Stimulated activated memory B cell treated with anti-CD40 and anti-IgM and Interleukin-4, amounts not matched to agents 10 μg/mL and 1 μg/mL and 100 μg/mL, for 72 hours (primary cell): ENCODE data around the gene USP17L13.
"Not testable (repeated sequence)": the region's sequence is repeated elsewhere in the genome, so short reads cannot be mapped to it uniquely, and the experiment has no call there.

Experiments used
- ATAC-seq: fragments of 150-1000 bp; cut with Tn5 transposase; 2 replicates; pipeline ENCODE4 v1.10.0; 2021
- H3K27ac Mint-ChIP-seq: one replicate; pipeline ENCODE4 v1.8.0; 2022; ENCODE audit warnings: mild to moderate bottlenecking, mixed read lengths
- H3K27me3 Mint-ChIP-seq: one replicate; pipeline ENCODE4 v1.8.0; 2022; ENCODE audit warnings: mixed read lengths
- H3K36me3 Mint-ChIP-seq: one replicate; pipeline ENCODE4 v1.8.0; 2022; ENCODE audit warnings: mixed read lengths
- H3K4me1 Mint-ChIP-seq: one replicate; pipeline ENCODE4 v1.8.0; 2022; ENCODE audit warnings: mixed read lengths
- H3K4me3 Mint-ChIP-seq: one replicate; pipeline ENCODE4 v1.8.0; 2022; ENCODE audit warnings: mild to moderate bottlenecking, moderate library complexity, mixed read lengths
- H3K9me3 Mint-ChIP-seq: one replicate; pipeline ENCODE4 v1.8.0; 2022; ENCODE audit warnings: mixed read lengths

The USP17L13 gene

GRCh38 chr4:9224596-9224995 is at the start of gene USP17L13:
Gene USP17L13, plus strand, starts transcription at chr4:9224896. Its CDS starts 0 bp downstream, at chr4:9224896.
- H3K36me3 Mint-ChIP-seq, H3K27me3 Mint-ChIP-seq, H3K27ac Mint-ChIP-seq, H3K4me3 Mint-ChIP-seq, H3K4me1 Mint-ChIP-seq, ATAC-seq, H3K9me3 Mint-ChIP-seq: not testable (repeated sequence)

GRCh38 chr4:9210357-9210756 is 14.3 kb upstream of the USP17L13 start, which contains the start of gene USP17L10:
Gene USP17L10, plus strand, starts transcription at chr4:9210657. Its CDS starts 0 bp downstream, at chr4:9210657.
- H3K4me3 Mint-ChIP-seq, ATAC-seq, H3K4me1 Mint-ChIP-seq, H3K36me3 Mint-ChIP-seq, H3K27me3 Mint-ChIP-seq, H3K27ac Mint-ChIP-seq, H3K9me3 Mint-ChIP-seq: not testable (repeated sequence)

- not testable (repeated sequence) for H3K36me3 Mint-ChIP-seq, H3K27ac Mint-ChIP-seq, ATAC-seq, H3K4me1 Mint-ChIP-seq, H3K4me3 Mint-ChIP-seq, H3K27me3 Mint-ChIP-seq, H3K9me3 Mint-ChIP-seq
These were observed 10.0 kb upstream of the USP17L13 start for GRCh38 chr4:9214701-9215100.

GRCh38 chr4:9215105-9215504 is 9.6 kb upstream of the USP17L13 start, which contains the start of gene USP17L11:
Gene USP17L11, plus strand, starts transcription at chr4:9215405. Its CDS starts 0 bp downstream, at chr4:9215405.
- ATAC-seq, H3K27me3 Mint-ChIP-seq, H3K4me1 Mint-ChIP-seq, H3K36me3 Mint-ChIP-seq, H3K4me3 Mint-ChIP-seq, H3K27ac Mint-ChIP-seq, H3K9me3 Mint-ChIP-seq: not testable (repeated sequence)

GRCh38 chr4:9219852-9220251 is 4.8 kb upstream of the USP17L13 start, which contains the start of gene USP17L12:
Gene USP17L12, plus strand, starts transcription at chr4:9220152. Its CDS starts 0 bp downstream, at chr4:9220152.
- not testable (repeated sequence) for H3K27me3 Mint-ChIP-seq, H3K4me1 Mint-ChIP-seq, H3K36me3 Mint-ChIP-seq, H3K9me3 Mint-ChIP-seq, H3K4me3 Mint-ChIP-seq, H3K27ac Mint-ChIP-seq, ATAC-seq

- H3K9me3 Mint-ChIP-seq, H3K27me3 Mint-ChIP-seq, H3K4me1 Mint-ChIP-seq, H3K4me3 Mint-ChIP-seq, H3K27ac Mint-ChIP-seq, H3K36me3 Mint-ChIP-seq, ATAC-seq: not testable (repeated sequence)
These were observed 5.6 kb downstream of the USP17L13 start for GRCh38 chr4:9230249-9230648.

- not testable (repeated sequence) for H3K27ac Mint-ChIP-seq, H3K36me3 Mint-ChIP-seq, H3K9me3 Mint-ChIP-seq, H3K27me3 Mint-ChIP-seq, H3K4me3 Mint-ChIP-seq, ATAC-seq, H3K4me1 Mint-ChIP-seq
These were observed 9.4 kb downstream of the USP17L13 start, which contains the start of gene USP17L15 for GRCh38 chr4:9234085-9234484. Gene USP17L15, plus strand, starts transcription at chr4:9234385. Its CDS starts 0 bp downstream, at chr4:9234385.

- not testable (repeated sequence) for ATAC-seq
These were observed 13.8 kb downstream of the USP17L13 start for GRCh38 chr4:9238461-9238860.

GRCh38 chr4:9243579-9243978 is 18.9 kb downstream of the USP17L13 start, which contains the start of gene USP17L17:
Gene USP17L17, plus strand, starts transcription at chr4:9243879. Its CDS starts 0 bp downstream, at chr4:9243879.
- not testable (repeated sequence) for H3K27me3 Mint-ChIP-seq, H3K36me3 Mint-ChIP-seq, H3K4me1 Mint-ChIP-seq, H3K4me3 Mint-ChIP-seq, H3K9me3 Mint-ChIP-seq, H3K27ac Mint-ChIP-seq, ATAC-seq

More at GRCh38 chr4:9238461-9238860, 13.8 kb downstream of the USP17L13 start:
- H3K27me3 Mint-ChIP-seq, H3K4me1 Mint-ChIP-seq, H3K4me3 Mint-ChIP-seq, H3K27ac Mint-ChIP-seq, H3K9me3 Mint-ChIP-seq, H3K36me3 Mint-ChIP-seq: not testable (repeated sequence)

- H3K4me3 Mint-ChIP-seq, H3K9me3 Mint-ChIP-seq, H3K27ac Mint-ChIP-seq, H3K4me1 Mint-ChIP-seq, H3K27me3 Mint-ChIP-seq, ATAC-seq, H3K36me3 Mint-ChIP-seq: not testable (repeated sequence)
These were observed 23.4 kb downstream of the USP17L13 start, which contains the start of gene USP17L18 for GRCh38 chr4:9247953-9248680. Gene USP17L18, plus strand, starts transcription at chr4:9248630. Its CDS starts 0 bp downstream, at chr4:9248630.

GRCh38 chr4:9253078-9253477 is 28.4 kb downstream of the USP17L13 start, which contains the start of gene USP17L19:
Gene USP17L19, plus strand, starts transcription at chr4:9253378. Its CDS starts 0 bp downstream, at chr4:9253378.
- not testable (repeated sequence) for ATAC-seq

GRCh38 chr4:9257824-9258223 is 33.1 kb downstream of the USP17L13 start, which contains the start of gene USP17L20:
Gene USP17L20, plus strand, starts transcription at chr4:9258124. Its CDS starts 0 bp downstream, at chr4:9258124.
- H3K27me3 Mint-ChIP-seq, ATAC-seq: not testable (repeated sequence)

More at GRCh38 chr4:9253078-9253477, 28.4 kb downstream of the USP17L13 start, which contains the start of gene USP17L19:
- not testable (repeated sequence) for H3K27me3 Mint-ChIP-seq, H3K27ac Mint-ChIP-seq, H3K4me1 Mint-ChIP-seq, H3K9me3 Mint-ChIP-seq, H3K4me3 Mint-ChIP-seq, H3K36me3 Mint-ChIP-seq

GRCh38 chr4:9262572-9262971 is 37.9 kb downstream of the USP17L13 start, which contains the start of gene USP17L21:
Gene USP17L21, plus strand, starts transcription at chr4:9262872. Its CDS starts 0 bp downstream, at chr4:9262872.
- H3K4me3 Mint-ChIP-seq, ATAC-seq, H3K27me3 Mint-ChIP-seq, H3K9me3 Mint-ChIP-seq, H3K4me1 Mint-ChIP-seq, H3K36me3 Mint-ChIP-seq, H3K27ac Mint-ChIP-seq: not testable (repeated sequence)

More at GRCh38 chr4:9257824-9258223, 33.1 kb downstream of the USP17L13 start, which contains the start of gene USP17L20:
- not testable (repeated sequence) for H3K9me3 Mint-ChIP-seq, H3K36me3 Mint-ChIP-seq, H3K4me1 Mint-ChIP-seq, H3K27ac Mint-ChIP-seq, H3K4me3 Mint-ChIP-seq

GRCh38 chr4:9267319-9267718 is 42.6 kb downstream of the USP17L13 start, which contains the start of gene USP17L22:
Gene USP17L22, plus strand, starts transcription at chr4:9267619. Its CDS starts 0 bp downstream, at chr4:9267619.
- not testable (repeated sequence) for H3K27ac Mint-ChIP-seq, ATAC-seq, H3K9me3 Mint-ChIP-seq, H3K27me3 Mint-ChIP-seq, H3K36me3 Mint-ChIP-seq, H3K4me3 Mint-ChIP-seq, H3K4me1 Mint-ChIP-seq

- H3K4me1 Mint-ChIP-seq, H3K36me3 Mint-ChIP-seq, H3K27me3 Mint-ChIP-seq, H3K4me3 Mint-ChIP-seq, H3K9me3 Mint-ChIP-seq, ATAC-seq, H3K27ac Mint-ChIP-seq: not testable (repeated sequence)
These were observed 47.0 kb downstream of the USP17L13 start for GRCh38 chr4:9271719-9272118.
